GM21717 (cell line): ENCODE data around the gene CPEB3.
"Not testable (repeated sequence)": the region's sequence is repeated elsewhere in the genome, so short reads cannot be mapped to it uniquely, and the experiment has no call there.

ENCODE experiments used
- ATAC-seq: cut with Tn5 transposase; IDR thresholded peaks from one replicate; pipeline ENCODE4 v1.9.1; 2021; ENCODE audit warnings: mild to moderate bottlenecking, moderate library complexity; ENCODE audit not compliant: unreplicated experiment

CPEB3 gene

DNA sequence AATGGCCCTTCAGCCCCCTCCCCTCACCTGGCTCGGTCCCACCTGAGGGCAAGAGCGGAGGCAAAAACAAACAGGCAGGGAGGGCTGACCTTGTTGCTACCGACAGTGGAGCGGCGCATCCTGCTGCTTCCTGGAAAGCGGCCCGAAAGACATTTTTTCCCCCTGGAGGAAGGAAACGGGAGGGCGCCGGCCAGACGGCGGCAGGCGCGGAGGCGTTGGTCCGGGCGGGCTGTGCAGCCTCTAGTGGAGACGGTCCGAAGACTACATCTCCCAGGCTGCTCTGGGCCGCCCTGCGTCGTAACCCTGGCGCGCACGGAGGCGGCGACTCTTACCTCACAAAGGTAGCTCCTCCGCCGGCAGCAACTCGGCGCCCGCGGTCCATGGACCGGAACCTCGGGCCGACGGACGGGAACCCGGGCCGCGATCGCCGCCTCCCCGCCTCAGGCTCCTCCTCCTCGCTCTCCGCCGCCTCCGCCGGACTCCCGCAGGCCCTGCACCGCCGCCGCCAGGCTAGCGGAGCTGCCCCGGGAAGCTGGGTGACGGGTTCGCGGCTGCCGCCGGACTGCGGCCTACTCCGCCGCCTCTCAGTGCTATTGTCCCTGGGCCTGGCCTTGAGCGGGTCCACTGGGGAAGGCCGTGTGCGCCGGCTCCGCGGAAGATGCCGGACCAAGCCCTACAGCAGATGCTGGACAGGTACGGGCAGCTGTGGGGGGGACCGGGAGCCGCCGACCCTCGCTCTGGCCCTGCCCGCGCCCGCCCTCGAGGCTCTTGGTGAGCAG lies at the start of gene CPEB3, which contains the start of gene MARCHF5:
Gene CPEB3 (minus strand): TSS at position 242 of the 779 bp plus-strand sequence. CDS start 50,728 bp downstream, outside the sequence.
Gene MARCHF5 (plus strand): TSS at position 331 of the 779 bp plus-strand sequence. CDS start 328 bp downstream, at position 659.
- peak; percentile 98 for ATAC-seq

- ATAC-seq: not testable (repeated sequence)
Observed at GRCh38 chr10:92329927-92330326, 39.0 kb upstream of the CPEB3 start.

GRCh38 chr10:92328993-92329392 lies 38.1 kb upstream of the CPEB3 start:
- ATAC-seq: no peak

- no peak for ATAC-seq
Observed at GRCh38 chr10:92327445-92328433, 36.9 kb upstream of the CPEB3 start.

DNA sequence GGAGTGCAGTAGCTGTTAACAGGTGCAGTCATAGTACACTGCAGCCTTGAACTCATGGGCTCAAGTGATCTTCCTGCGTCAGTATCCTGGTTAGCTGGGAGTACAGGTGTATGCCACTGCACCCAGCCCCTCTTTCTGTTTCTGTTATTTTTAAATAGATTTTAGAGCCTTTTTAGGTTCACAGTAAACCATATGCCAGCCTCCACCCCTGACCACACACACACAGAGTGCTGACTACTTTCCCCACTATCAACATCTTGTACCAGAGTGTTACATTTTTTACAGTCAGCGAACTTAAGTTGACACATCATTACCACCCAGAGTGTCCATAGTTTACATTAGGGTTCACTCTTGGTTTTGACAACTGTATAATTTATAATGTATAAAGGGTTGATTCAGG lies 32.2 kb upstream of the CPEB3 start:
- no peak for ATAC-seq

DNA sequence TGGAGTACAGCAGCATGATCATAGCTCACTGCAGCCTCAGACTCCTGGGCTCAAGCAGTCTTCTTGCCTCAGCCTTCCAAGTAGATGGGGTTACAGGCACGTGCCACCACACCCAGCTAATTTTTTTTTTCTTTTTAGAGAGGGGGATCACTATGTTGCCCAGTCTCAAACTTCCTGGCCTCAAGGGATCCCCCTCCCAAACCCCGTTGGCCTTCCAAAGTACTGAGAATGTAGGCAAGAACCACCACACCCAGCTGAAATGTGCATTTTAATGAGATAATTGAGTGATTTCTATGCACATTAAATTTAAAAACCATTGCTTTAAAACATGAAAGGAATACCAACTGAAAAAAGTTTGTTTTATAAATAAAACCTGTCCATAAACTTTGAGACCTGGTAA lies 25.7 kb upstream of the CPEB3 start:
- ATAC-seq: no peak

DNA sequence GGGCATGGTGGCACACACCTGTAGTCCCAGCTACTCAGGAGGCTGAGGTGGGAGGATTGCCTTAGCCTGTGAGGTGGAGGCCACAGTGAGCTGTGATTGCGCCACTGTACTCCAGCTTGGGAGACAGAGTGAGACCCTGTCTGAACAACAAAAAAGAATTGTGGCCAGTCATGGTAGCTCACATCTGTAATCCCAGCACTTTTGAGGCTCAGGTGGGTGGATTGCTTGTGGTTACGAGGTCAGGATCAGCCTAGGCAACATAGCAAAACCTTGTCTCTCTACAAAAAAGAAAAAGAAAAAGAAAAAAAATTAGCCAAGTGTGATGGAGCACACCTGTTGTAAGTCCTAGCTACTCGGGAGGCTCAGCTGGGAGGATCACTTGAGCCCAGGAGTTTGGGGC lies 22.9 kb upstream of the CPEB3 start:
- ATAC-seq: no peak

- no peak for ATAC-seq
Observed at GRCh38 chr10:92309272-92309671, 18.4 kb upstream of the CPEB3 start.

GRCh38 chr10:92305133-92306072 lies 14.5 kb upstream of the CPEB3 start:
- ATAC-seq: no peak

- ATAC-seq: no peak
Observed at GRCh38 chr10:92304061-92304460, 13.2 kb upstream of the CPEB3 start.

DNA sequence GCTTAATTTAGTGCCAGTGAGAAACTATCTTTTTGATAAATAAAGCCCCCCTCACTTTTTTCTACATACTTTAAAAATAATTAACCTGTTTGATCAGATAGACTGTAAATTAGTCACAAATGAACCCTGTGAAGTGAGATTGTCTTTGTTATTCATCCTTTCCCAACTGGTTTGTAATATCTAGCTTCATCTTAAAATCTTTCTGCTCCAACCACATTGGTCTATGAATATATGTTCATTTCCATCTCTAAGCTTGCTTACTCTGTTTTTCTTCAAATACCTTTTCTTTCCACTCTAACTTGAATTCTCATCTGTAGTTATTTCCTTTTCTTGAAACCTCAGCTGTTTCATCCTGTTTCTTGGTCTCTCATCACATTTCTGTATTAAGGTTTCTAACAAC lies 12.2 kb upstream of the CPEB3 start:
- ATAC-seq: no peak

DNA sequence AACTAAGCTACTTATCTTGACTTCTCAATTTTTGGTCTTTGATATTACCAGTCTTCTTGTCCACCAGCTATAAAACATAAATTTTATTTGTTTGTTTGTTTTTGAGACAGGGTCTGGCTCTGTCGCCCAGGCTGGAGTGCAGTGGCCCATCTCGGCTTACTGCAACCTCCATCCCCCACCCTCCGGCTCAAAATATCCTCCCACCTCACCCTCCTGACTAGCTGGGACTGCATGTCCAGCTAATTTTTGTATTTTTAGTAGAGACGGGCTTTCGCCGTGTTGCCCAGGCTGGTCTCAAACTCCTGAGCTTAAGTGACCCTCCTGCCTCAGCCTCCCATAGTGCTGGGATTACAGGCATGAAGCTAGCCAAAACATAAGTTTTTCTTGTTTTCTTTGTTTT lies 7.6 kb upstream of the CPEB3 start:
- ATAC-seq: no peak

DNA sequence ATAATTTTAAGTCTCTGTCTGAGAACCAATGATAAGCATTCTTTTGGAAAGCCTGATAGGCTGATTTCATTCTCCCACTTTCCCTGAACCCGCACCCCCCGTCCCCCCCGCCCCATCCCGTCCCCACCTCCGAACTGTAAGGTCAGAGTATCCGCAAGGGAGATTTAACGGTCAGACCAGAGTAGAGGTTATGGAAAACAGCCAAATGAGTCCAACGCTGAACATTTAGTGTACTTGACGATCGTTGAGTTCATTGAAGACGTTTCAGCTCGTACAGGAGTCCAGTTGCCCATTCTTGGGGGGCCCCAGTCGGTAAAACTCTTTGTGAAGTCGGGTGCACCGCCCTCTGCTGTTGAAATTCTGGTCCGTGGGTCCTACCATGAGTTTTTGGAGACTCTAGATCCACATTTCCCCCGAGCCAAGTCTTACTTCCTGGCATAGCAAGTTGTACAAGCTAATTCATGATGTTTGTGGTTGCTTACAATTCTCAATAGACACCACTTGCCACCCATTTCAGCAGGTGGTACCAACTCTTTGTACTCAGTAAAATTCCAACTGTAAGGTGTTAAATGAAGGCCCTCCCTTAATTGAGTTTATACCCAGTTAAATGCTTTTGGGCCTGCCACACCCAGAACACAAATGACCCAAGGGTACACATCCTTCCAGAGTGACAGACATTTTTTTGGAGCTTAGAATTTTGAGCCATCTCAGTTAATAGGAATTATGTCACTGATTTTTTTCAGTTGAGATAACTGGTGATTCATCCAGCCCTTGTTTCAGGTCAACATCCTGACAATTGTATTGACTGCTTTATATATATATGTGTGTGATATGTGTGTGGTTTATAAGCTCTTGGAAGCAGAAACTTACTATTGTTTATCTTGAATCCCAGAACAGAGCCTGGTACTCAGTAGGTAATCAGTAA lies 1.3 kb upstream of the CPEB3 start:
- ATAC-seq: no peak

DNA sequence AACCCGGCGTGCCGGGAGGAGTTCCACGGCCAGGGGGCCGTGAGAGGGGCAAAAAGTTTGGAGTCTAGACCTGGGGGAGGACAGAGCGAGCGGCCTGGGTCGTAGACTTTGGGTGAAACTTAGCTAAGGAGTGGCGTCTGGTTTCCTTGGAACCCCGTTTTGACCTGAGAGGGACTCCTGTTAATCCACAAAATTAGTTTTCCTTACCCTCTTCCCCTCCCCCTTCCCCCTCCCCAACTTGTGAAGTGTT lies 663 bp upstream of the CPEB3 start:
- no peak for ATAC-seq

GRCh38 chr10:92290076-92290836 lies 622 bp downstream of the CPEB3 start:
- peak; percentile 15 for ATAC-seq

DNA sequence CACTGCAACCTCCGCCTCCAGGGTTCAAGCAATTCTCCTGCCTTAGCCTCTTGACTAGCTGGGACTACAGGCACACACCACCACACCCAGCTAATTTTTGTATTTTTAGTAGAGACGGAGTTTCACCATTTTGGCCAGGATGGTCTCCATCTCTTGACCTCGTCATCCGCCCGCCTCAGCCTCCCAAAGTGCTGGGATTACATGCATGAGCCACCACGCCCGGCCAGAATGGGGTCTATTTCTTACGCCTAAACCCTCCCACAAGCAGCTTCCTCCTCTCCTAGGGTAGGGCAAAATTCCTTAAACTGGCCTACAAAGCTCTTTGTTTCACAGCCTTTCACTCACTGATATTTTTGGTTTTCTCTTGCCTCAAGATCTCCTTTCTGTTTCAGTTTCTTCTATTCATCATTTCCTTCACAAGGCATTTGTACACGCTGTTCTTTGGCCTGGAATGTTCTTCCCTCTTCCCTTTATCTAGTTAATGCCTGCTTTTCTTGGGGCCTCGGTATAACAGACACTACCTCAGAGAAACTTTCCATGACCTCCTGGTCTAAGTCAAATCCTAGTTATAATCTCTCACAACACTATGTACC lies 6.7 kb downstream of the CPEB3 start:
- ATAC-seq: no peak

DNA sequence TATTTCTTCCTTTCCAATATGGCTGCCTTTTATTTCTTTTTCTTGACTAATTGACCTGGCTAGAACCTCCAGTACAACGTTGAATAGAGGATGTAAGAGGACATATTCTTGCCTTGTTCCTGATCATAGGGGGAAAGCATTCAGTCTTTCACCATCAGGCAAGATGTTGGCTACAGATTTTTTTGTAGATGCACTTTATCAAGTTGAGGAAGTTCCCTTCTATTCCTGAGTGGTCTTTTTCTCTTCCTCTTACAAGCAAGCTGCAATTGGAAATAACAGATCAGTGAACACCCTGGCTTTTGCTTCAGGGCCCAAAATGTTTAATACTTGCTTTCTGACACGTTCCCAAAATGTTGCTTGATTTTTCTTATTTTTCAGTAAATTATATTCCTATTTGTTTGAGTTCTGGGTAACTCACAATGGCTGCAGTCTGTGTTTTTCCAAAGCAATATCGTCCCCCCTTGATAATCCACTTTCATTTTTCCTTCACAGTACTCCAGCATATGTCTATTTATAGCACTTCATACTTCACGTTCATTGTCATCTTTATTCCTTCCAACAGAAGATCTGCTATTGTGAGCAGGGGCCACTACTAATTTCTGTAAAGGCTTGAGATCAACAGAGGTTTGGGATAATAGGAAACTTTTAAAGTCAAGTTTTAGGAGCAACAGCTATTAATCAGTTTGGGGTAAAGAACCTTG lies 11.7 kb downstream of the CPEB3 start:
- ATAC-seq: no peak

GRCh38 chr10:92274071-92274470 lies 16.8 kb downstream of the CPEB3 start:
- no peak for ATAC-seq
